Stomach (tissue), 9 donors: ENCODE results near the gene CEMIP. TPM values are rescaled to one million over a fixed set of nuclear protein-coding genes. Genes with fewer than 3 reads are reported as not detected.

Source experiments
- DNase-seq, 2 donors: peaks; one replicate each; pipeline versions ENCODE4 v3.0.0 to v3.0.0-alpha.2; 2013 to 2019
- H3K27ac ChIP-seq, 5 donors: fragments of 200-600 bp in 4 of 5; sonication (generic) in 4 of 5; one replicate each; pipeline ENCODE4 v1.5.1; 2013 to 2019; ENCODE audit warnings: mild to moderate bottlenecking in 1 of 5, moderate library complexity in 1 of 5
- H3K27me3 ChIP-seq, 3 donors: fragments of 200-600 bp; sonication (generic); one replicate each; pipeline ENCODE4 v1.5.1; 2017 to 2019; ENCODE audit warnings: mixed run types in 1 of 3
- H3K36me3 ChIP-seq, 4 donors: fragments of 200-600 bp; sonication (generic); 1 replicate in 3 of 4; 2 replicates in 1 of 4; pipeline ENCODE4 v1.5.1; 2016 to 2019
- H3K4me1 ChIP-seq, 4 donors: fragments of 200-600 bp; sonication (generic); one replicate each; pipeline ENCODE4 v1.5.1; 2016 to 2019
- H3K4me3 ChIP-seq, 4 donors: fragments of 200-600 bp; sonication (generic) in 3 of 4; one replicate each; pipeline ENCODE4 v1.5.1; 2016 to 2019; ENCODE audit warnings: mild to moderate bottlenecking in 1 of 4
- H3K9me3 ChIP-seq, 4 donors: fragments of 200-600 bp; sonication (generic); one replicate each; pipeline ENCODE4 v1.5.1; 2016 to 2019
- CTCF ChIP-seq, 7 experiments: fragments of 450-650 bp in 4 of 7; fragments of 200-600 bp in 3 of 7; sonication (generic) in 3 of 7; IDR thresholded peaks; one replicate each; pipeline ENCODE4 v1.5.1; 2016 to 2019; ENCODE audit warnings: antibody characterized with exemption in 7 of 7, control low read depth in 2 of 7, mild to moderate bottlenecking in 1 of 7
- EP300 ChIP-seq: sonication (generic); formaldehyde crosslinking; IDR thresholded peaks from one replicate; pipeline ENCODE4 v1.6.1; 2017; ENCODE audit warnings: antibody characterized with exemption
- POLR2A ChIP-seq, 4 donors: fragments of 450-650 bp; IDR thresholded peaks; one replicate each; pipeline ENCODE4 v1.6.1; 2016; ENCODE audit warnings: antibody characterized with exemption in 4 of 4, control low read depth in 2 of 4, mild to moderate bottlenecking in 1 of 4, moderate library complexity in 1 of 4
- POLR2AphosphoS5 ChIP-seq, 3 donors: sonication (generic); formaldehyde crosslinking; IDR thresholded peaks; one replicate each; pipeline ENCODE4 v1.6.1; 2016; ENCODE audit warnings: antibody characterized with exemption in 3 of 3
- WGBS, 5 donors: extraction: QIAGEN DNeasy Blood & Tissue Kit in 3 of 5; methylation state at CpG; one replicate each; pipeline versions ENCODE4 v1.1.5 to v1.1.7; 2013 to 2018; 5-methylcytosine and 5-hydroxymethylcytosine counted together
- intact Hi-C: fragments of 100-400 bp; cut with DNase I; formaldehyde crosslinking; loops from one replicate; pipeline ENCODE4 v1.15.1; 2023; ENCODE audit warnings: low total_unique reads
- polyA plus RNA-seq, 3 donors: library from polyadenylated mRNA; stranded (reverse); fragments of 200-250 nt; gene quantifications; one replicate each; pipeline ENCODE4 v1.2.3, GENCODE V29; 2013
- total RNA-seq, 5 donors: library from RNA; depleted of rRNA; stranded (reverse); fragments of >200 nt; gene quantifications; one replicate each; pipeline versions ENCODE4 v1.1.0 to v1.2.3, GENCODE V29; 2014 to 2016
- donor health status: healthy with polysubstance abuse.
- donor health status: Bipolar disorder and iron deficiency.
- donor health status: healthy.

CEMIP gene
- total and polyA plus RNA-seq, 8 donors, result 0.53 to 2.6 (median 1.4) TPM; not detected in 4

DNA sequence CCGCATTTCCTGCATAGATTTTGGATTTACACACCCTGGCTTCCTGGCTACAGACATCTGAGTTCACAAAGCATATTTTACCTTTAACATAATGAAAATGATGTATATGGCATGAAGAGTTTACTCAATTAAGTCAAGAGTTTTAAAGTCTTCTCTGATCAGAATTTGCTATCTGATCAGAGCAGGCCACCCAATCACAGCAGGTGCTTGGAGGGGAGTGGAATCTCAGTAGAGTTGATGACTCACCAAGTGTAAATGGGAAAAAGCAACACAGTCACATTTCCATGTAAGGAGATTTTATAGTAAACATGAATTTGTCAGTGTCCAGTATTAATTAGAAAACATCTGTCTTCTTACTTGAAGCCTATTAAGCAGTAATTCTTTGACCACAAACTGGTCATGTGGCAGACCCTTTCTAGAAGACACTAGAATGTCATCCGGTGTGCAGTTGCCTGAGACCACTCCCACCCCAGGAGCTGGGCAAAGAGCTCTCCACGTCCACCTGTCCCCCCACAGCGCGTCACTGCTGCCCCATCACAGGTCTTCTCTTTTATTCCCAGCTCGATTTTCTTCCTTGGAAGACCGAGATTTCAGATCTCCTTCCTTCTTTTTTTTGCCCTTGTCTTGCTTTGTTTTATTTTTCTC, 199.6 kb downstream of the CEMIP start:
- peak in 1 of 3 donors; percentile 11 for TF ChIP-seq POLR2AphosphoS5 (IDR thresholded peaks at IDR 0.05)
- no peak for TF ChIP-seq EP300

DNA sequence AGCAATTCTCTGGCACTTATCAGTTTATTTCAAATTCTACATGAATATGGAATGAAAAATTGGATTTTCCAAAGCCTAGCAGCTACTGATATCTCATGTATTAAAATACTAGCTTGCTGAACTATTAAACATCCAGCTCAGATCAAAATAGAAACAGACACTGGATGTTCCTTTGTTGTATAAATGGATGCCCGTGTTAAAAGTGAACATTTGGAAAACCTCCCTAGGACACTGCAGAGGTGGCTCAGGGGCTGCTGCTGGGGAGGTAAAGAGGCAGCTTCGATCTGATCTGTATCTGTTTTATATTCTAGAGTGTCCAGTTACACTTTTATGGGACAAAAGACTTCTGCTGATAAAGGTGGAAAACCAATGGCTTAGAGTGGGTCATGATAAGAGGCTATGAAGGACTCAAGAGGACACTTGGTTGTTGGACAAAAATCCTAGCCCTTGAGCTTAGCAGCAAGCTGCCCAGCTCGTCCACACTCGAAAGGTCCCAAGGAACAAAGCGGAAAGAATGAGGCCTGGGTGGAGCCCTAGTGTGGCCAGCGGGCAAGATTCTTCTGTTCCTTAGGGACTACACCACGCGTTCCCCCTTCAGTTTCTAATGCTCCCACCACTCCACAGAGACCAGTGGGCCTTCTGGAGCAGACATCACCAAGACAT, 200.5 kb downstream of the CEMIP start:
- Histone ChIP-seq H3K9me3 (no peaks in the 10 kb centered on the region), H3K4me1 (peaks cover 15 to 29% (median 20%) of the 10 kb centered on the region in 4 donors), H3K4me3 (no peak overlapping the region), H3K36me3 (peaks cover 14 to 64% (median 43%) of the 10 kb centered on the region in 4 donors), H3K27ac (no peak overlapping the region), H3K27me3 (no peaks in the 10 kb centered on the region)
- intact Hi-C loops, result no loop called here
- 68 to 88% (median 87%) methylated on average over 8 of the region's 8 CpGs for WGBS, 5 donors
- no peak for DNase-seq
- TF ChIP-seq POLR2A (IDR thresholded peaks at IDR 0.05), result no peak
- TF ChIP-seq EP300, result no peak
- TF ChIP-seq POLR2AphosphoS5 (IDR thresholded peaks at IDR 0.05), result no peak
- no peak for TF ChIP-seq CTCF (IDR thresholded peaks at IDR 0.05)

More for the DNA sequence above, 199.6 kb downstream of the CEMIP start:
- DNase-seq, result peak in 1 of 2 donors; percentile 44
- H3K4me1 ChIP-seq, result peaks cover 15 to 25% (median 20%) of the 10 kb centered on the region in 4 donors
- intact Hi-C loops, result no loop called here
- H3K27ac ChIP-seq, result peak overlapping the region in 2 of 5 donors; percentile 7 to 14
- H3K27me3 ChIP-seq, result no peaks in the 10 kb centered on the region
- H3K36me3 ChIP-seq, result peaks cover 14 to 68% (median 43%) of the 10 kb centered on the region in 4 donors
- no peaks in the 10 kb centered on the region for H3K9me3 ChIP-seq
- WGBS, 5 donors, result 84 to 88% (median 85%) methylated on average over 7 of the region's 7 CpGs
- H3K4me3 ChIP-seq, result no peak overlapping the region

- Histone ChIP-seq H3K27ac (no peak overlapping the region), H3K4me3 (no peak overlapping the region), H3K4me1 (peaks cover 19 to 52% (median 35%) of the 10 kb centered on the region in 4 donors), H3K27me3 (no peaks in the 10 kb centered on the region), H3K9me3 (no peaks in the 10 kb centered on the region), H3K36me3 (peaks cover 14 to 51% (median 41%) of the 10 kb centered on the region in 4 donors)
- intact Hi-C loops, result no loop called here
- no peak for DNase-seq
- TF ChIP-seq CTCF (IDR thresholded peaks at IDR 0.05), result no peak
- no peak for TF ChIP-seq EP300
- no peak for TF ChIP-seq POLR2A (IDR thresholded peaks at IDR 0.05)
- TF ChIP-seq POLR2AphosphoS5 (IDR thresholded peaks at IDR 0.05), result no peak
- WGBS, 5 donors, result 84 to 92% (median 91%) methylated on average over 2 of the region's 2 CpGs
These were observed 203.0 kb downstream of the CEMIP start for GRCh38 chr15:80982205-80982604.

DNA sequence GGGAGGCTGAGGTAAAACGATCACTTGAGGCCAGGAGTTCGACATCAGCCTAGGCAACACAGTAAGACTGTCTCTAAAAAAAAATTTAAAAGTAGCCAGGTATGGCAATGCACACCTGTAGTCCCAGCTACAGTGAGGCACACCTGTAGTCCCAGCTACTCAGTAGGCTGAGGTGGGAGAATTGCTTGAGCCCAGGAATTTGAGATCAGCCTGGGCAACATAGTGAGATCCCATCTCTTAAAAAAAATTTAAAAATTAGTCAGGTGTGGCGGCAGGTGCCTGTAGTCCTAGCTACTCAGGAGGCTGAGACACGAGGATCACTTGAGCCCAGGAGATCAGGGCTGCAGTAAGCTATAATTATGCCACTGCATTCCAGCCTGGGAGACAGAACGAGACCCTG, 203.7 kb downstream of the CEMIP start:
- H3K27ac ChIP-seq, result no peak overlapping the region
- peaks cover 19 to 52% (median 35%) of the 10 kb centered on the region in 4 donors for H3K4me1 ChIP-seq
- H3K9me3 ChIP-seq, result no peaks in the 10 kb centered on the region
- WGBS, 5 donors, result 77 to 93% (median 91%) methylated on average over 5 of the region's 5 CpGs
- TF ChIP-seq CTCF (IDR thresholded peaks at IDR 0.05), result no peak
- no peak for TF ChIP-seq EP300
- DNase-seq, result no peak
- H3K4me3 ChIP-seq, result no peak overlapping the region
- H3K36me3 ChIP-seq, result peaks cover 14 to 48% (median 40%) of the 10 kb centered on the region in 4 donors
- no peaks in the 10 kb centered on the region for H3K27me3 ChIP-seq
- intact Hi-C loops, result no loop called here
